ENCODE measurements around the gene LITAFD. TPM values are rescaled to one million over a fixed set of nuclear protein-coding genes. Genes with fewer than 3 reads are reported as not detected.

Gene LITAFD
- total RNA-seq, 4 donors from 2014 or later, result not detected

DNA sequence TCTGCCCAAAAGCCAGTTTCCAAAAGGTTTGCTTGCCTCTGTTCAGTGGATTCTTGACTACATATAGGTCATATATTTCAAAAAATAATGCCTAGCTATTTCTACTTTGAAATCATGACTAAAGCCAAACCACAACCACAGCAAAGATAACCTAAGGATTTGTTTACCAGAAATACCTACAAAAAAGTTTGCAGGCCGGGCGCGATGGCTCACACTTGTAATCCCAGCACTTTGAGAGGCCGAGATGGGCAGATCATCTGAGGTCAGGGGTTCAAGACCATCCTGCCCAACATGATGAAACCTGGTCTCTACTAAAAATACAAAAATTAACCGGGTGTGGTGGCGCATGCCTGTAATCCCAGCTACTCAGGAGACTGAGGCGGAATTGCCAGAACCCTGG, 28.5 kb upstream of the LITAFD start:
- Histone ChIP-seq H3K27me3 (no peaks in the 10 kb centered on the region), H3K27ac (no peak overlapping the region), H3K36me3 (no peaks in the 10 kb centered on the region), H3K4me1 (no peaks in the 10 kb centered on the region), H3K9me3 (no peaks in the 10 kb centered on the region), H3K4me3 (no peak overlapping the region)
- TF ChIP-seq, protein P1, sequence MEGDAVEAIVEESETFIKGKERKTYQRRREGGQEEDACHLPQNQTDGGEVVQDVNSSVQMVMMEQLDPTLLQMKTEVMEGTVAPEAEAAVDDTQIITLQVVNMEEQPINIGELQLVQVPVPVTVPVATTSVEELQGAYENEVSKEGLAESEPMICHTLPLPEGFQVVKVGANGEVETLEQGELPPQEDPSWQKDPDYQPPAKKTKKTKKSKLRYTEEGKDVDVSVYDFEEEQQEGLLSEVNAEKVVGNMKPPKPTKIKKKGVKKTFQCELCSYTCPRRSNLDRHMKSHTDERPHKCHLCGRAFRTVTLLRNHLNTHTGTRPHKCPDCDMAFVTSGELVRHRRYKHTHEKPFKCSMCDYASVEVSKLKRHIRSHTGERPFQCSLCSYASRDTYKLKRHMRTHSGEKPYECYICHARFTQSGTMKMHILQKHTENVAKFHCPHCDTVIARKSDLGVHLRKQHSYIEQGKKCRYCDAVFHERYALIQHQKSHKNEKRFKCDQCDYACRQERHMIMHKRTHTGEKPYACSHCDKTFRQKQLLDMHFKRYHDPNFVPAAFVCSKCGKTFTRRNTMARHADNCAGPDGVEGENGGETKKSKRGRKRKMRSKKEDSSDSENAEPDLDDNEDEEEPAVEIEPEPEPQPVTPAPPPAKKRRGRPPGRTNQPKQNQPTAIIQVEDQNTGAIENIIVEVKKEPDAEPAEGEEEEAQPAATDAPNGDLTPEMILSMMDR (IDR thresholded peaks at IDR 0.05), result no peak
- TF ChIP-seq POLR2A (IDR thresholded peaks at IDR 0.05), result no peak
- intact Hi-C loops (cut with DNase I; ENCODE audit: low total_unique reads), result no loop called here
- DNase-seq, result no peak

DNA sequence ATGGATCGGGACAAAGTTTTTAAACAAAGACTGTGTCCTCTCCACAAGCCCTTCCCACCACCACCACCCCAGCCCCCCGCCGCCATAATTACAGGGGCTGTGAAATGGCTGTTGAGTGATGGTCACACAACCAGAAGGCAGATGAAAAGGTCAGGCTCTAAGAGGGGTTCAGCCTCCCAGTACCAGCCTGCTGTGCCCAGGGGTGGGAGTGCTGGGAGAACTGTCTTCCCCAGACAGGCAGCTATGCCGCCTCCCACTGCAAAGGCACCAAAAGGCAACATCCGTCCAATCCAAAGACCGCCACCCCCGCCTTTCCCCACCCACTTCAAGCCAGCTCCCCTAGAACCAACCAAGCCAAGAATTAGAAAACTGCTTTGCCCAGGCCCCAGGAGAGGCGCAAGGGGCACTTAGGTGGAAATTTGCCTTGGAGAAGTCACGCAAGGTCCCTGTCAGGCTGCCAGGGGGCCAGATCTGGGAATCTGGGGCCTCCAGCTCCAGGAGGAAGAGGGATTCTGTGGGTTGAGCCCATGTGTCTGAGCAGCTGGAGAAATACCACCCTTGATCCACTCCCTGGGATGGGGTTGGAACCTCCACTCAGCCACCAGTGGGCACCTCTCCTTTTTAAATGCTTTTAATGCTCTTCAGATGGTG, 27.7 kb upstream of the LITAFD start:
- DNase-seq, result no peak
- H3K36me3 ChIP-seq, result no peaks in the 10 kb centered on the region

DNA sequence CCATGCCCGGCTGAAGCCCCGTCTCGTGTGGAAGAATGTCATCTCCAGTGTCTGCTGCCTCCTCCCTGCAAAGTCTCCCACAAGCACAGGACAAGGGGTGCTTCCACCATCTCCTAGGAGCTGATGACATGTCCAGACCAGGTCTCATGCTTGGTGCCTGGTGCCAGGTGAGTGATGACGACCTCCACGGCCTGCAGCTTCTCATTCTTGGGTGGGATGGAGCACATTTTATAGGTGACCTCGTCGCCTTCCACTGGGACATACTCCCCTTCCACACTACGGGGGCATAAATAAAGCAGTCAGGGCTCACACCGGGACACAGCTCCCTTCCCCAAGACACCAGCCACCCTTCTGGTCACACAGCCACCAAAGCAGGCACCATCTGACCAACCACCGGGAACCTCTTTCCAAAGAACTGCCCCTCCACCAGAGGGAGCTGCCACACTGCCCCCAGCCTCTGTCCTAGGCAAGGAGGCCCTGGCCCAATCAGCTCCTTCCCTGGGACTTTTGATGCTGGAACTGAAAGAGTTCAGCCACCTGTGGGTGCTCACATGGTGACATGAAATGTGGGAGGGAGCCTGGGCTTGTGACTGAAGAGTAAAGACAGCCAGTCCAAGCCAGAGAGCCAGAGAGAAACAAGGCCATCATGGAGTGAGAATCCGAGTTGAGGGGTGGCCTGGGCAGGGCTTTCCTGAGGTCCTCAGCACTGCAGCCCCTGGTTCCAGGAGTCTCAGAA, 26.9 kb upstream of the LITAFD start:
- H3K27me3 ChIP-seq, result no peaks in the 10 kb centered on the region
- H3K4me1 ChIP-seq, result no peaks in the 10 kb centered on the region
- no peaks in the 10 kb centered on the region for H3K9me3 ChIP-seq
- no peaks in the 10 kb centered on the region for H3K36me3 ChIP-seq
- no peak overlapping the region for H3K27ac ChIP-seq
- no peak for DNase-seq
- intact Hi-C loops (cut with DNase I; ENCODE audit: low total_unique reads), result no loop called here
- TF ChIP-seq, protein P1 (IDR thresholded peaks at IDR 0.05), result no peak
- no peak overlapping the region for H3K4me3 ChIP-seq

More for the DNA sequence above, 27.7 kb upstream of the LITAFD start:
- Histone ChIP-seq H3K27me3 (no peaks in the 10 kb centered on the region), H3K9me3 (no peaks in the 10 kb centered on the region), H3K4me1 (no peaks in the 10 kb centered on the region), H3K4me3 (no peak overlapping the region), H3K27ac (no peak overlapping the region)
- TF ChIP-seq, protein P1 (IDR thresholded peaks at IDR 0.05), result no peak
- TF ChIP-seq POLR2A (IDR thresholded peaks at IDR 0.05), result no peak
- intact Hi-C loops (cut with DNase I; ENCODE audit: low total_unique reads), result no loop called here

DNA sequence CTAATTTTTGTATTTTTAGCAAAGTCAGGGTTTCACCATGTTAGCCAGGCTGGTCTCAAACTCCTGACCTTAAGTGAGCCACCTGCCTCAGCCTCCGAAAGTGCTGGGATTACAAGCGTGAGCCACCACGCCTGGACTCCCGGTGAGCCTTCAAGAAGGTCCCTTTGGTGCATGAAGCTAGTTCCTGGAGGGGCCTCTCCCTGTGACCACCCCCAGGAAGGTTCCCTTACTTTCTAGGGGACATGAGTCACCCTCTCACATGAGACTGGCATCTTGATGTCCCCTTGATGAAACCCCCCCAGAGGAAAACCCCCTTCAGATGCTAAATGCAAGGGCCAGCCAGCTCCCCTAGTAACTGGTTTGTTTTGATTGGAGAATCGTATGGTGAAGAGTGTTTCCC, 26.2 kb upstream of the LITAFD start:
- H3K4me1 ChIP-seq, result no peaks in the 10 kb centered on the region
- intact Hi-C loops (cut with DNase I; ENCODE audit: low total_unique reads), result no loop called here
- DNase-seq, result no peak
- no peak for TF ChIP-seq POLR2A (IDR thresholded peaks at IDR 0.05)
- TF ChIP-seq, protein P1 (IDR thresholded peaks at IDR 0.05), result no peak
- no peak overlapping the region for H3K4me3 ChIP-seq
- H3K9me3 ChIP-seq, result no peaks in the 10 kb centered on the region
- H3K36me3 ChIP-seq, result no peaks in the 10 kb centered on the region
- no peaks in the 10 kb centered on the region for H3K27me3 ChIP-seq
- H3K27ac ChIP-seq, result no peak overlapping the region

Measured in uterus (tissue), 4 donors.